HG03175 (cell line): ENCODE measurements around the gene CARD19.
"Not testable (repeated sequence)": the region's sequence is repeated elsewhere in the genome, so short reads cannot be mapped to it uniquely, and the experiment has no call there.

ENCODE experiments used
- ATAC-seq: cut with Tn5 transposase; IDR thresholded peaks from one replicate; pipeline ENCODE4 v1.9.1; 2021; ENCODE audit warnings: mild to moderate bottlenecking, moderate library complexity; ENCODE audit not compliant: unreplicated experiment

The CARD19 gene

GRCh38 chr9:93129691-93130500, 33.9 kb downstream of the CARD19 start:
- no peak for ATAC-seq

- ATAC-seq, result no peak
Observed at GRCh38 chr9:93130861-93131481, 35.0 kb downstream of the CARD19 start.

- no peak for ATAC-seq
Observed at GRCh38 chr9:93131599-93132286, 35.7 kb downstream of the CARD19 start.

- no peak for ATAC-seq
Observed at GRCh38 chr9:93132287-93132927, 36.4 kb downstream of the CARD19 start.

GRCh38 chr9:93132946-93133680, 37.1 kb downstream of the CARD19 start:
- no peak for ATAC-seq

GRCh38 chr9:93133681-93134014, 37.6 kb downstream of the CARD19 start:
- ATAC-seq, result peak; percentile 44

GRCh38 chr9:93134015-93134739, 38.2 kb downstream of the CARD19 start, which contains the start of gene NINJ1:
Gene NINJ1 (minus strand): TSS chr9:93134251. CDS start chr9:93134217, 34 bp downstream.
- ATAC-seq, result peak; percentile 63

GRCh38 chr9:93134740-93135444, 38.9 kb downstream of the CARD19 start:
- ATAC-seq, result no peak

- ATAC-seq, result no peak
Observed at GRCh38 chr9:93136011-93136440, 40.0 kb downstream of the CARD19 start.

- ATAC-seq, result no peak
Observed at GRCh38 chr9:93137362-93137761, 41.3 kb downstream of the CARD19 start.

GRCh38 chr9:93138171-93138764, 42.3 kb downstream of the CARD19 start:
- no peak for ATAC-seq

GRCh38 chr9:93139365-93140182, 43.6 kb downstream of the CARD19 start:
- no peak for ATAC-seq

- ATAC-seq, result no peak
Observed at GRCh38 chr9:93141771-93142483, 45.9 kb downstream of the CARD19 start.

- no peak for ATAC-seq
Observed at GRCh38 chr9:93143830-93144530, 48.0 kb downstream of the CARD19 start.

- ATAC-seq, result not testable (repeated sequence)
Observed at GRCh38 chr9:93146696-93147095, 50.7 kb downstream of the CARD19 start.

- ATAC-seq, result no peak
Observed at GRCh38 chr9:93147632-93148031, 51.6 kb downstream of the CARD19 start.

GRCh38 chr9:93148721-93149120, 52.7 kb downstream of the CARD19 start:
- no peak for ATAC-seq
